Erythroblast (primary cell): ENCODE data around the gene CDHR1.

Experiments used
- GATA1 ChIP-seq: IDR thresholded peaks from 2 replicates; pipeline ENCODE4 v1.6.1; 2011; ENCODE audit warnings: low read depth, mild to moderate bottlenecking, control low read depth, low read length, moderate library complexity
- POLR2A ChIP-seq: IDR thresholded peaks from 2 replicates; pipeline ENCODE4 v1.6.1; 2011; ENCODE audit warnings: mild to moderate bottlenecking, low read length

- TF ChIP-seq POLR2A (no peak), GATA1 (no peak)
Observed at GRCh38 chr10:84201682-84202081, 7.3 kb downstream of the CDHR1 start.
